DMS153 treated with DMSO at 0.1 percent for 48 hours (cell line): ENCODE measurements around the gene KIAA1549.
"Not testable (repeated sequence)": the region's sequence is repeated elsewhere in the genome, so short reads cannot be mapped to it uniquely, and the experiment has no call there.

Experiments used
- DNase-seq: peaks from one replicate; lab custom pipeline; 2025; ENCODE audit not compliant: unreplicated experiment; lab: John Stamatoyannopoulos, UW

KIAA1549 gene

DNA sequence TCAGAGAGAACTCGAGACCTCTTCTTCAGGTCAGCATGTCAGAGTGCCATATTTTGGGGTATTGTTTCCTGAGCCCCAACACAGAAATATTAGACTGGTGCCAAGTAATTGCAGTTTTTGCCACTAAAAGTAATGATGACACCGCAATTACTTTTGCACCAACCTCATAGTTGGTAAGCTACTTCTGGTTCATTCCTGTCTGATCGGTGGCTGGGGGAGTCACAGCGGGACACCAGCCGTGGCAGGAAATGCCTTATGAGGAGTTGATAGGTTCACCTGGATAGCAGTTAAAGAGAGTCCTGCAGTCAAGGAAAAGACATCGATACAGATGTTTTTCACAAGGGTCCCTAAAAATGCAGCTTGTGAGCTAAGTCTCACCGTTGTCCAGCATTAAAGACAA is 159.3 kb downstream of the KIAA1549 start:
- no peak for DNase-seq

DNA sequence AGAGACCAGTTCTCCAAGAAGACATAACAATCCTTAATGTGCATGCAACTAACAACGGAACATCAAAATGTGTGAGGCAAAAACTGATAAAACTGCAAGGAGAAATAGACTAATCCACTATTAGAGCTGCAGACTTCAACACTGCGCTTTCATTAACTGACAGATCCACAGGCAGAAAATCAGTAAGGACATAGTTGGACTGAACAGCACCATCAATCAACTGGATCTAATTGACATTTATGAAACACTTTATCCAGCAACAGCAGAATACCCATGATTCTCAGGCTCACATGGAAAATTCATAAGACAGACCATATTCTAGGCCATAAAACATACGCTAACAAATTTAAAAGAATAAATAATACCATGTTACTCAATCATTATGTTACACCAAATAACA is 161.6 kb downstream of the KIAA1549 start:
- no peak for DNase-seq

DNA sequence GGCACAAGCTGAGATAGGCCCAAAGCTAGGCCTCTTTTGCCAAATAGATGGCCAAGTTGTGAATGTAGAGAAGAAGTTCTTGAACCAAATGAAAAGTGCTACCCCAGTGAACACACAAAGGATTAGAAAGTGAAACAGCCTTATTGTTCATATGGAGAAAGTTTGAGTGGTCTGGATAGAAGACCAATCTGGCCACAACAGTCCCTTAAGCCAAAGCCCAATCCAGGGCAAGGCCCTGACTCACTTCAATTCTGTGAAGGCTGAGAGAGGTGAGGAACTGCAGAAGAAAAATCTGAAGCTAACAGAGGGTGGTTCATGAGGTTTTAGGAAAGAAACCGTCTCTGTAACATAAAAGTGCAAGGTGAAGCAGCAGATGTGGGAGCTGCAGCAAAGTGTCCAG is 164.5 kb downstream of the KIAA1549 start:
- no peak for DNase-seq

DNA sequence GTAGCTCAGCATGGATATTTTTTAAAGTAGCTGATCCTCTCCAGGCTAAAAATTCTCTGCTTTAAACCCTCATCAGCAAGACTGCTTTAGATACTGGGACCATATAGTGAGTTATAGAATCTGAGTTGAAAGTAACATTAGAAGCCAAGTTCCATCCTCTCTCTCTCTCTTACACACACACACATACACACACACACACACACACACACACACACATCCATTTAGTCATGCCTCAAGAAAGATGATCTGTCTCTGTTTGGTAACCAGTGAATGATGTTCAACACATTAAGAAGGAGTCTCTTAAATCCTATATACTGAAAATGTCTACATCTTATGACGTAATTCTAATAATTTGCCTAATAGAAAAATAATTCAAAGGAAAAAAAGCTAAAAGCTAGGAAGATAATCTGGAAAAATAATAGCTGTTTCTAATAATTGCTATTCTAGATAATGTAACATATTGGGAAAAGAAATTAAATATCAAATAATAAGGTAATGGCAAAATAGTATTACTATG is 166.3 kb downstream of the KIAA1549 start:
- DNase-seq, result no peak

DNA sequence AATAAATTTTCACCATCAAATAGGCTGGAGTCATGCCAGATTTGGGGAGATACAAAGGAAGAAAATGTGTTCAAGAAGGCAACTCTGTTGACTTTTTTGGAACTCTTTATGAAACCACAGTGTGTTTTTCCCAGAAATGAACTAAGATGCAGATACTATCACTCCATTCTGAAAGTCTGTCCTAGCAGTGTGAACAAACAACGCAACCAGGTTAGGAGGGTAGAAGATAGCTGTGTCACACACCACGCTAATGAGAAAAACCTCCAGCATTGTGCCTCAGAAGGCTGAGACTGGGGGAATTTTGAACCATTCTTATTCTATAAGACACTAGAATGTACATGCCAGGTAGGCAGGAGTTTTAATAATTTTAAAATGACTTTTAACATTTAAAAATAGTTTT is 167.2 kb downstream of the KIAA1549 start:
- DNase-seq, result no peak

DNA sequence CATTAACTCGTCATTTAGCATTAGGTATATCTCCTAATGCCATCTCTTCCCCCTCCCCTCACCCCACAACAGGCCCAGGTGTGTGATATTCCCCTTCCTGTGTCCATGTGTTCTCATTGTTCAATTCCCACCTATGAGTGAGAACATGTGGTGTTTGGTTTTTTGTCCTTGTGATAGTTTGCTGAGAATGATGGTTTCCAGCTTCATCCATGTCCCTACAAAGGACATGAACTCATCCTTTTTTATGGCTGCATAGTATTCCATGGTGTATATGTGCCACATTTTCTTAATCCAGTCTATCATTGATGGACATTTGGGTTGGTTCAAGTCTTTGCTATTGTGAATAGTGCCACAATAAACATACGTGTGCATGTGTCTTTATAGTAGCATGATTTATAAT is 169.9 kb downstream of the KIAA1549 start:
- not testable (repeated sequence) for DNase-seq

DNA sequence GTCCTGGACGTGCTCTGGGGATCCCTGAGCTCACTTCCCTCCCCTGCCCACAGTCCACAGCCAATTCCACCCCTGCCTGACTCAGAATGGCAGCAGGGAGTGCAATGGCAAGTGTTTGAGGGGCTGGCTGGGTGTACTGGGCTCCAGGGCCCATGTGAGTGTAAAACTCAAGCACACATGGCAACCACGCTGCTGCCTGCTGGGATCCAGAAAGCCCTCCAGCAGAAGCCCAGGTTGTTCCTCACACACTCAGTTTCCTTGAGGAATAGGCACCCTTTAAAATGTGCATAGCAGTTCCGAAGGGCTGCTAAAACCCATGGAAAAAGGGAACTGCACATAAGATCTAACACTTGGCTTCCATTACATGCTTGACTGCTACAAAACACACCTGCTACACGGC is 171.8 kb downstream of the KIAA1549 start:
- no peak for DNase-seq

DNA sequence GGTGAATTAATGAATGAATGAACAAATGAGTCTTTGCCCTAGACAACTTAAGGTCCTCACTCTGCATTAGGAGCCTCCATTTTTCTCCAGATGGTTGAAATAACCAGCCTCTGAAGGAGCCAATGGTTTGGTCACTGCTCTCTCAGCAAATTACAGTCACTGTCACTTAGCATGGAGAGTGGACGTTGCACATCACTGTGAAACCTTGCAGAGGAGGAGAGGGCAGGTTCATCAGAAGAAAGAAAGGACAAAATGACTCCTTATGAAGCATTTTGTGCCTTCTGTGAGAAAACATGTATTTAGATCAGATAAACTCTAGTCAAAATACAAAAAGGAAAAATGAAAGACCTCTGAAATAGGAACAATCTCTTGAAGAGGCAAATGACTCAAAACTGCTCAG is 176.6 kb downstream of the KIAA1549 start:
- DNase-seq, result no peak

DNA sequence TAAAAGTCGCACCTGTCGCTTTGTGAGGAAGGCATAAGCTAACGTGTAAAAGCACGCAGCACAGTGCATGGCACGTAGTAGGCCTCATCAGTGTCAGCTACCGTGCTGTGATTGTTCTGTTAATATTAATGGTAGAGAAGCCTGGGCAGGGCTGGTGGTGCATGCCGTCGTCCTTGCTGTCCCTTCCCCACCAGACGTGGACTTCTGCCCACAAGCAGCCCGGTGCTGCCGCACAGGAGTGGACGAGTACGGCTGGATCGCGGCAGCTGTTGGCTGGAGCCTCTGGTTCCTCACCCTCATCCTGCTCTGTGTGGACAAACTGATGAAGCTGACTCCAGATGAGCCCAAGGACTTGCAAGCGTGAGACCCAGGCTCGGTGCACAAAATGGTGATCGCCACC is 178.5 kb downstream of the KIAA1549 start:
- DNase-seq, result no peak

DNA sequence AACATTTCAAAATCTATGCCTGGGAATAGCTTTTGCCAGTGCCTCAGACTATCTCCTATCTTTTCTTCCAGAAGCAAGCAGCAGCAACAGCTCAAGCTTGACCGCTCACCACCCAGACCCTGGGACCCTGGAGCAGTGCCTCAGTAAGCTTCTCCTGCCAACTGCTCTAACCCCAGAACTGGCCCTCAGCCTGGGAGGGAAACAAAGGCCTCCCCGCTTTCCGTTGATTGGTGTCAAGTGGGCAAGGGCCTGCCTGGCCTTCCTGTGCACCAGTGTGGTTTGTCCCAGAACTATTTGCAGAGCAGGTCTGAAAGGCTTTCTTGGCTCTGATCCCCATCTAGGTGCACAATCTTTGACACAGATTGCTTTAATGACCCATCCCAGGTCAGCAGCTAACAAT is 179.9 kb downstream of the KIAA1549 start:
- no peak for DNase-seq

DNA sequence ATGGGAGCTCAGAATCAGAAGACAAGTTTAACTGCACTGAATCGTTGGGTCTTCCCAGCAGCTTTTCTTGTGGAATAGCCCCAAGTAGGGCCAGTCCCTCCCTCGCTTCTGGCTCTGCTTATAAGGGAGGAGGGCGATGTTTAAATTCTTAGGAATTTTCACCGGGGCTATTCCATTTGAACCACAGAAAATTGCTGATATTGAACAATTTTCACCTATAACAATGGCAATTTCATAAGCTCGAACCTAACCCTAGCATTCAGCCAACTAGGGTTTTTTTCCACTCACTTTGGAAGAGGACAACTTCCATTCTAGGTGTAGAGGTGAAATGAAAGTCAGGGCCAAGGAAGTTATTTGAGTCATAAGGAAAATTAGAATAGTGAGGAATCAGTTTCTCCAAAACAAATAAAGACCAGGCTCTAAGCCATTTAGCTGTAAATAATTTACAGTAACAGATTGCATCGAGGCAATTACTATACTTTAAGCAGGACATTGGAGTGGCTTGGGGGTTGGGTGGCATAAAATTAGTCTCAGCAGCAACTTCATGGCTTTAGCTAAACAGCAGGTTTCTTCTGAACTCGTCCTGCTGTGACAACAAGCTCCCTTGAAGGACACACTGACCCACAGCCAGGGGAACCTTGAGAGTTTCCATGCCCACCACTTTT is 181.7 kb downstream of the KIAA1549 start:
- no peak for DNase-seq

DNA sequence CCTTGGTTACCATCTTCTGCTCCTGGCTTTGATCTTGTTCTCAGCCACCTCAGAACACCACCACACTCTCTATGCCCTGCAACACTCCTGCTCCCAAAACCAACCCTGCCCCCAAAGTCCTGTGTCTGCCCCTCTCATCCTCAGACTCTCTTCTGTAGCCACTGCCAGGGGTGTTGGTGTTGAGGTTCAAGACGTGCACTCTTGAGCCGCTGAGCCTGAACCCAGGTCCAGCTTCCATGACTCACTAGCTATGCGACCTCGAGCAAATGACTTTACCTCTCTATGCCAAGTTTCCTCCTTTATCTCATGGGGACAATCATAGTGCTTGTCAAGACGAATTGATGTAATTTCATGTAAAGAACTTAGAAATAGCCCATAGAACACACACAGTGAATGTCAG is 182.4 kb downstream of the KIAA1549 start:
- DNase-seq, result no peak

DNA sequence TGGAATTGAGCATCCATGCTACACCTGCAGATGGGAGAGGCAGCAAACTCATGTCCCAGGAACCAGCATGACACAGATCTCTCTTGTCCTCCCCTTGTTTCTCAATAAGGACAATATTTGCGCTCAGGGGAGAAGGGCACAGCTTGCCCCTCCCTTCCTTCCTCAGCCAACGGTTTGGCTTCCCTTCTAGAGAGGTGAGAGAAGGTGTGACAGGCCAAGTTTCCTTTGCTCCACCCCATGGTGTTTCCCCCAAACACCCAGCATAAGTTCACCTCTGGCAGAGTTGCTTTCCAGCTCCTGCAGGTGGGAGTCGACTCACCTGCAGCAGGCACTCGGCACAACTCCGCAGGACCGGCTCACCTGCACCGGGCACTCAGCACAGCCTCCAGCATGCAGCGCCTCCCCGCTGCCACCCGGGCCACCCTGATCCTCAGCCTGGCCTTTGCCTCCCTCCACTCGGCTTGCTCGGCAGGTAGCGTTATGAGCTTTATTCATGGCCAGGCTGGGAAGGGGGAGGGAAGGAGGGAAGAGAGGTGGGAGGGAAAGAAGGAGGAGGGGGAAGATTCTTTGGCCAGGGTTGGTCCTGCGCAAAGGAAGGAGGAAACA is 183.4 kb downstream of the KIAA1549 start, which contains the start of the genes ATP6V0A4 and TMEM213:
TSS of gene ATP6V0A4 (minus strand) at position 482 of the 606 bp plus-strand sequence. CDS start 26,949 bp downstream, outside the sequence.
TSS of gene TMEM213 (plus strand) at position 280 of the 606 bp plus-strand sequence. CDS start at position 391, 111 bp downstream.
- no peak for DNase-seq

DNA sequence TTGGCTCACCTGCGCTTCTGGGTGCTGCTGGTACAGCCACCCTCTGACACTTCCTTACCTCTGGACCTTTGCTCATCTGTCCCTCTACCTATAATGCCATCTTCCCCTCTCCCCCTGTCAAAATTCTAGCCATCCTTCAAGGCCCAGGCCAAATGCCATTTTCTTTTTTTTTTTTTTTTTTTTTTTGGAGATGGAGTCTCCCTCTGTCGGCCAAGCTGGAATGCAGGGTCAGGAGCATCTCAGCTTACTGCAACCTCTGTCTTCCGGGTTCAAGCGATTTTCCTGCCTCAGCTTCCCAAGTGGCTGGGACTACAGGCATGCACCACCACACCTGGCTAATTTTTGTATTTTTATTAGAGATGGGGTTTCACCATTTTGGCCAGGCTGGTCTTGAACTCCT is 184.1 kb downstream of the KIAA1549 start:
- not testable (repeated sequence) for DNase-seq

DNA sequence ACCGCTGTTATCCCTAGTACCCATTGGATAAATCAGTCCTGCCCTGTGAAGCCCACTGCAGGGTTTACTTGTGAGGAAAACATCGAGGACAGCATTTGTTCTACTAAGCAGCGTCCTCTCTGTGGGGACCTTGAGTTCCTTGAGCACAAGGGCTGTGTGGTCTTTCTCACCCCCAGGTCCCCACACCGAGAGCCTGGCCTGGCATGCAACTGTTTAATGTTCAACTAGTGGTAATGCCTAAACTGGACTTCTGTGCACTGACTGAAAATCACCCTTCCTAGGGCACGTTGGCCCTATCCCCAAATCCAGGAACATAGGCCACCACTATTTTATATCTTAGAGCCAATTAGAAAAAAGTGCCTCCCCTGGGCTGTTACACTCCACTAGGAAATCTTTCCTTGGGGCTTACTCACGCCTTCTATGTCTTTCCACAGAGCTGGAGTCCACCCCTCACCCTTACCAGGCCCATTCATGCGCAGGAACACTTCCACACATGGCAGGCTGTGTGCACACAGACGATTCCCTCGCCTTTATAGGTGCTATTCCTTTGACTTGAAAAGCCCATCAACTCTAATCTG is 185.1 kb downstream of the KIAA1549 start:
- DNase-seq, result no peak

DNA sequence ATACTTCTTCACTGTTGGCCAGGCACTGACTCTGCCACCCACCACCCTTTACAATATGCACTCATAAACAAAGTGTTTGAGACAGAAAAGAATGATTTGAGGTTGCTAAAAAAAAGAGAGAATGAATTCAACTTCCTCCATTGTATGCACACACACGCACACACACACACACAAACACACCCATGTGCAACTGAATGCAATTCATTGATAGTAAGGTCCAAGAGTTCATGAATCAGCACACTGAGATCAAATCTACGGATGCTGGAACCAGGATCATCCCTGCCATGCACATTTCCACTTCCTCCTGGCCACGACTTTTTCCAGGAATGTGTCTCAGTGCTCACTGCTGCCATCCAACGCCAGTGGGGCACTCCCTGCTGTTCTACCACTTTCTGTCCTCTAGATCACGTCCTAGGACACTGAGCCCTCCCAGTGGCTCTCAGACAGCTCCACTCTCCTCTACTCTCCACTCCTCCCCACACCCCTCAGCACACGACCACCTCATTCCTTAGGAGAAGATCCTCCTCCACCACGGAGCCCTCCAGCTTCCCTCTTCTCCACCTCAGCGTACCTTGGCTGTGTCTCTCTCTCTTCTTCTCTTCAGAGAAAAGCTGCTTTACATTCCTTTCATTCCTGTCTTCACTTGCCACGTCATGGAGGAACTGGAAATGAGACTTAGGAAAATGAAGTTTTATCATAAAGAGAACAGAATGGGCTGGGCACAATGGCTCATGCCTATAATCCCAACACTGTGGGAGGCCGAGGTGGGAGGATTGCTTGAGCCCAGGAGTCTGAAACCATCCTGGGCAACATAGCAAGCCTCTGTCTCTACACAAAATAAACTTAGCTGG is 195.4 kb downstream of the KIAA1549 start:
- no peak for DNase-seq

DNA sequence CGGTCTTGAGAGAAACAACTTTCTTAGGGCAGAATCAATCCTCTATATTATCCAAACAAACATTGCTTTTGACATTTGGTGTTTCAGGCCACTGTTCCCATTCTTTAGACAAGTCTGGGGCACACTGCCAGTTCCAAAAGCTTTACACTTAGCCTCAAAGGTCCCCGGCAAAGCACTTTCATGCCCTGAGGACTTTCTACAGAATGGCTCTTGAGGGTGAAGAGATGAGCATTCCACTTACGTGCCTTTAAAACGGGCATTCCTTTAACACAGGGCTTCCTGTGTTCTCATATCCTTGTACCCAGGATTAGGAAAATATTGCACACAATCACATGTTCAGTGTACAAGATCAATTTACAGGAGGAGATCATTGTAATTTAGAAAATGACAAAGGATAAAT is 196.5 kb downstream of the KIAA1549 start:
- DNase-seq, result no peak
